ENCODE results near the gene GNAI1. TPM values are rescaled to one million over a fixed set of nuclear protein-coding genes. Genes with fewer than 3 reads are reported as not detected.

Gene GNAI1
- total and polyA plus RNA-seq, 5 donors from 2014 or later: 0.27 to 1.6 (median 1.1) TPM; not detected in 1

DNA sequence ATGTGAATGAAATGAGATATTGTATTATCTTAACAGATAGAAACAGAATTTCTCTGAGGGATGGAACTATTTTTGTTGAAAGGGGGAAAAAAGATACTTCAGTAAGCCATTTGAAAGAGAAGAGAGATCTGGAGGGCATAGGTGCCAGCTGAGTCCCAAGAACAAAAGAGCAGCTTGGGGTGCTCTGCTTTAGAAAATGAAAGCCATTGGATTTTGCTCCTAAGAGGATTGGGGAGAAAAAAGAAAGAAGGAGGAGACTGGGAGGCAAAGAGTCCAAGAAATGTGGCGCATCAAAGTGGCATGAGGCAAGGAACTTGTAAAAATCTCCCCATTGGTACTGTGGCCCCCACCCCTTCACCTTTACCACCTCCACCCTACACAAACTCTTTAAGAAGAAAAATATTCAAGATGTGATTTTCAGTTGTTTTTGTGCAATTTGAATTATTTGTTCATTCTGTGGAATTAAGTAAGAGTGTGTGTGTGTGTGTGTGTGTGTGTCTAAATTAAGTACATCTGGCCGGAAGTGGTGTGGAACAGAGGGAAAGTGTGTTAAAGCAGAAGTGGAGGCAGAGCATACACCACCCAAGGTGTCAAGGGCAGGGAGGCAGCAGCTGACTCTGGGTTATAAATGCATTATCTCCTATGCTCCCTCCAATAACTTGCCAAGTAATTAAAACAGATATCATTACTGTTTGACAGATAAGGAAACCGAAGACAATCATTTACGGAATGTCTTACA is 9.9 kb upstream of the GNAI1 start:
- H3K9me3 ChIP-seq (ENCODE audit: control insufficient read depth in 2 of 2, low read length in 2 of 2): no peaks in the 10 kb centered on the region
- H3K9me3 Mint-ChIP-seq: peaks cover 0 to 10% (median 1%) of the 10 kb centered on the region in 7 donors
- no peak overlapping the region for H3K27ac ChIP-seq (ENCODE audit: insufficient read depth, low read length, poor library complexity, severe bottlenecking)
- H3K27me3 Mint-ChIP-seq: peaks cover 5% of the 10 kb centered on the region
- no peak overlapping the region for H3K4me3 Mint-ChIP-seq
- H3K36me3 ChIP-seq (ENCODE audit: control insufficient read depth, insufficient read depth, low read length): no peaks in the 10 kb centered on the region
- no peaks in the 10 kb centered on the region for H3K36me3 Mint-ChIP-seq
- no peaks in the 10 kb centered on the region for H3K4me1 ChIP-seq (ENCODE audit: control insufficient read depth, insufficient read depth, low read length, poor library complexity, severe bottlenecking)
- H3K27me3 ChIP-seq (ENCODE audit: control insufficient read depth, insufficient read depth, low read length): no peaks in the 10 kb centered on the region
- no peaks in the 10 kb centered on the region for H3K4me1 Mint-ChIP-seq
- H3K27ac Mint-ChIP-seq: no peak overlapping the region
- no peak overlapping the region for H3K4me3 ChIP-seq (ENCODE audit: low read depth, low read length)
- ATAC-seq (ENCODE audit: low read depth in 2 of 2) (no peak), DNase-seq (no peak)

DNA sequence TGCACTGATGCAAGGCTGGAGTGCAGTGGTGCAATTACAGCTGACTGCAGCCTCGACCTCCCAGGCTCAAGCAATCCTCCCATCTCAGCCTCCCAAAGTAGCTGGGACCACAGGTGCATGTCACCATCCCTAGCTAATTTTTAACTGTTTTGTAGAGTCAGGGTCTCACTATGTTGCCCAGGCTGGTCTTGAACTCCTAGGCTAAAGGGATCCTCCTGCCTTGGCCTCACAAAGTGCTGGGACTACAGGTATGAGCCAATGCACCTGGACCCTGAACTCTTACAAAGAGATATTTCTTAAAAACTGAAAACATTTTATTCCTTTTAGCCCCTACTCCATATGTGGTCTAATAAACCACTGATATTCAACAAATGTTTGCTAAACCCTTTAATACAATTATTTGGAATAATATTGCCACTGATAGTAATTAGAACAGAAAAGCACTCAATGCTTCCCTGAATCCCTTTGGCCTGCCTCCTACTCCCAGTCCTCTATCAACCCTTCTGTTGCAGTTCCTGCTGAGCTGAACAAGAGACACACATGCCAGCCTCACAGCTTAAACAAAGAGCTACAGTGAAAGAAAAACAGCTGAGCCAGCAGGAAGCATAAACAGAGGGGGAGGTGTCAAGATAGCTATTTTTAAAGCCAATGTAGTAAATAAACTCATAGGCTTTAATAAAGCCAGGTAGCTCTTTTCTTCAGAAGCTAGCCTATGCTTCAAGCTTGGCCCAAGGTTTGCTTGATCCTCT is 7.0 kb upstream of the GNAI1 start:
- Histone ChIP-seq H3K36me3 (ENCODE audit: control insufficient read depth, insufficient read depth, low read length) (no peaks in the 10 kb centered on the region), H3K9me3 (ENCODE audit: control insufficient read depth in 2 of 2, low read length in 2 of 2) (no peaks in the 10 kb centered on the region), H3K27me3 (ENCODE audit: control insufficient read depth, insufficient read depth, low read length) (no peaks in the 10 kb centered on the region), H3K4me3 (ENCODE audit: low read depth, low read length) (no peak overlapping the region), H3K27ac (ENCODE audit: insufficient read depth, low read length, poor library complexity, severe bottlenecking) (no peak overlapping the region), H3K4me1 (ENCODE audit: control insufficient read depth, insufficient read depth, low read length, poor library complexity, severe bottlenecking) (no peaks in the 10 kb centered on the region)
- Mint-ChIP-seq H3K9me3 (peaks cover 0 to 10% (median 2%) of the 10 kb centered on the region in 7 donors), H3K4me3 (no peak overlapping the region), H3K4me1 (no peaks in the 10 kb centered on the region), H3K36me3 (no peaks in the 10 kb centered on the region), H3K27me3 (no peaks in the 10 kb centered on the region), H3K27ac (peak overlapping the region in 1 of 3 donors; percentile 76)
- ATAC-seq (ENCODE audit: low read depth in 2 of 2): no peak
- DNase-seq: no peak

DNA sequence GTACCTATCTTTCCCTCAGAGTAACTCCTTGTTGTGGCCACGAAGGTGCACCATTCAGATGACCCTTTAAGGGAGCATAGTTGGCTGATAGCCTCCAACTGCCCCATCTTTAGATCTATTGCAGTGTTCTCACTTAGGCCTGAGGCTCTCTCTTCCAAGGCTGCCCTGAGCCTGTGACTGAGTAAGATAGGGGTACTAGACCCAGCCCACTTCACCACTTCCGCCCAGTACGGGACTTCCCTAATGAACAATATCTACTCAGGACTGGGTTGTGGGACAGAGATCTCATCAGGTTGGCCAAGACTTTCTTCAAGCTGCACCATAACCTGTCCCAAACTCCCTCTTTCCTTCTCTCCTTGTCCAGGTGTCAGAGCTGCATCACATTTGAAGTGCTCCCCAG is 5.7 kb upstream of the GNAI1 start:
- no peak overlapping the region for H3K27ac ChIP-seq (ENCODE audit: insufficient read depth, low read length, poor library complexity, severe bottlenecking)
- H3K9me3 Mint-ChIP-seq: peaks cover 0 to 10% (median 3%) of the 10 kb centered on the region in 7 donors
- no peaks in the 10 kb centered on the region for H3K4me1 ChIP-seq (ENCODE audit: control insufficient read depth, insufficient read depth, low read length, poor library complexity, severe bottlenecking)
- ATAC-seq (ENCODE audit: low read depth in 2 of 2) (no peak), DNase-seq (no peak)
- H3K27ac Mint-ChIP-seq: no peak overlapping the region
- H3K4me3 ChIP-seq (ENCODE audit: low read depth, low read length): no peak overlapping the region
- peaks cover 4% of the 10 kb centered on the region for H3K27me3 ChIP-seq (ENCODE audit: control insufficient read depth, insufficient read depth, low read length)
- no peaks in the 10 kb centered on the region for H3K36me3 ChIP-seq (ENCODE audit: control insufficient read depth, insufficient read depth, low read length)
- no peaks in the 10 kb centered on the region for H3K9me3 ChIP-seq (ENCODE audit: control insufficient read depth in 2 of 2, low read length in 2 of 2)
- H3K4me3 Mint-ChIP-seq: no peak overlapping the region
- H3K27me3 Mint-ChIP-seq: peaks cover 7% of the 10 kb centered on the region
- H3K36me3 Mint-ChIP-seq: no peaks in the 10 kb centered on the region
- peaks cover 0 to 5% (median under 1%) of the 10 kb centered on the region in 4 donors for H3K4me1 Mint-ChIP-seq

DNA sequence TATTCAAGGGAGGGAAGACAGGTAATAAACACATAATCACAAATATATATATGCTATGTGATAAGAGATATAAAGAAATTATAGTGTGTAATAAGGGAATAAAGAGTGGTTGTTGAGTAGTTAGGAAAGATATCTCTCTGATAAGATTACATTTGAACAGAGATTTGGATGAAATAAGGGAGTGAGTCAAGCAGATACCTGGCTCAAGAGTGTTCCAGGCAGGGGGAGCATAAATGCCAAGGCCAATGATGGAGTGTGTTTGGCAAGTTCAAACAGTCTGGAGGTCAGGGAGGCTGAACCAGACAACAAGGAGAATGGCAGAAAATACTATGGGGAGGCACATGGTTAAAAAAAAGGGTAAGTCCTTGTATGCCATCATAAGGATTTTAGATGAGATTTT is 4.8 kb upstream of the GNAI1 start:
- Mint-ChIP-seq H3K36me3 (no peaks in the 10 kb centered on the region), H3K27me3 (peaks cover 10% of the 10 kb centered on the region), H3K4me1 (peaks cover 0 to 8% (median 2%) of the 10 kb centered on the region in 4 donors), H3K27ac (no peak overlapping the region), H3K4me3 (no peak overlapping the region), H3K9me3 (peaks cover 0 to 9% (median 3%) of the 10 kb centered on the region in 7 donors)
- Histone ChIP-seq H3K4me3 (ENCODE audit: low read depth, low read length) (no peak overlapping the region), H3K36me3 (ENCODE audit: control insufficient read depth, insufficient read depth, low read length) (no peaks in the 10 kb centered on the region), H3K4me1 (ENCODE audit: control insufficient read depth, insufficient read depth, low read length, poor library complexity, severe bottlenecking) (no peaks in the 10 kb centered on the region), H3K27ac (ENCODE audit: insufficient read depth, low read length, poor library complexity, severe bottlenecking) (no peak overlapping the region), H3K9me3 (ENCODE audit: control insufficient read depth in 2 of 2, low read length in 2 of 2) (no peaks in the 10 kb centered on the region), H3K27me3 (ENCODE audit: control insufficient read depth, insufficient read depth, low read length) (peaks cover 4% of the 10 kb centered on the region)
- DNase-seq (no peak), ATAC-seq (ENCODE audit: low read depth in 2 of 2) (no peak)

DNA sequence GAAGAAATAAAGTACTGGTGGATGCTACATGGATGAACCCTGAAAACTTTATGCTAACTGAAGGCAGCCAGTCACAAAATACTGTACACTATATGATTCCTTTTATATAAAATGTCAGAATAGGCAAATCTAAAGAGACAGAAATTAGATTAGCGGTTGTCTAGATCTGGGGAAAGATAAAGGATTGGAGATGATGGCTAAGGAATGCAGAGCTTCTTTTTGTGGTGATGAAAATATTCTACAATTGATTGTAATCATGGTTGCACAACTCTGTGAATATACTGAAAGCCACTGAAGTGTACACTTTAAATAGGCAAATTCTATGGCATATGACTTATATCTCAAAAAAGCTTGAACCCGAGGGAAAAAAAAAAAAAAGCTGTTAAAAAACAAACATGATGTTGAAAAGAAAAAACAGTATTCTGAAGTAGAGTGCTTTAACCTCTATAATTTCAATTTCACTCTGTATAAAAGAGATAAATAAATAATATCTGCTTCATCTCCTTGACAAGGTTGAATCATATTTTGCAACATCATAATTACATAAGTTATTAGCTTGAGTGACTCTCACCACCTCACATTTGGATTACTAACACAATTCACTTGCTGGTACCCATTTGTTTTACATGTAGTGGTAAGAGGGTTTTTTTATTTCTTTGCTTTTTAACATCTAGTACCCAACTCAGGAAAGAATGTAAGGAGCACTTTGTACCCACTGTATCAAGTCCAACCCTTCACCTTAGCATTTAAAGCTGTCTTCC is 2.8 kb upstream of the GNAI1 start:
- DNase-seq (no peak), ATAC-seq (ENCODE audit: low read depth in 2 of 2) (no peak)
- Histone ChIP-seq H3K36me3 (ENCODE audit: control insufficient read depth, insufficient read depth, low read length) (no peaks in the 10 kb centered on the region), H3K4me3 (ENCODE audit: low read depth, low read length) (no peak overlapping the region), H3K4me1 (ENCODE audit: control insufficient read depth, insufficient read depth, low read length, poor library complexity, severe bottlenecking) (no peaks in the 10 kb centered on the region), H3K9me3 (ENCODE audit: control insufficient read depth in 2 of 2, low read length in 2 of 2) (no peaks in the 10 kb centered on the region), H3K27me3 (ENCODE audit: control insufficient read depth, insufficient read depth, low read length) (peaks cover 4% of the 10 kb centered on the region), H3K27ac (ENCODE audit: insufficient read depth, low read length, poor library complexity, severe bottlenecking) (no peak overlapping the region)
- Mint-ChIP-seq H3K27me3 (peaks cover 19% of the 10 kb centered on the region), H3K4me1 (peaks cover 3 to 19% (median 8%) of the 10 kb centered on the region in 4 donors), H3K4me3 (no peak overlapping the region), H3K27ac (no peak overlapping the region), H3K9me3 (peaks cover 0 to 5% (median 1%) of the 10 kb centered on the region in 7 donors), H3K36me3 (peaks cover 5% of the 10 kb centered on the region)

DNA sequence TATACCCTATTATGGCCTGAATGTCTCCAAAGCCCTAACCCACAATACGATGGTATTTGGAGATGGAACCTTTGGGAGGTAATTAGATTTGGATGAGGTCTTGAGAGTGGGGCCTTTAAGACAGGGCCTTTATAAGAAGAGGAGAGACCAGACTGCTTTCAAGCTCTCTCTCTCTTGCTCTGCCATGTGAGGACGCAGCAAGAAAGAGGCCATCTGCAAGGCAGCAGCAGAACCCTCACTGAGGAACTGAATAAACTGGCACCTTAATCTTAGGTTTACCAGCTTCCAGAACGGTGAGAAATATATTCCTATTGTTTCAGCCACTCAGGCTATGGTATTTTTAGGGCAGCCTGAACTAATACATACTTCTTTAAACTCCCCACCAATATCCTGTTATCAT is 2.0 kb upstream of the GNAI1 start:
- H3K27ac Mint-ChIP-seq: no peak overlapping the region
- no peak overlapping the region for H3K4me3 Mint-ChIP-seq
- peaks cover 0 to 4% (median under 1%) of the 10 kb centered on the region in 7 donors for H3K9me3 Mint-ChIP-seq
- peaks cover 5% of the 10 kb centered on the region for H3K36me3 Mint-ChIP-seq
- Histone ChIP-seq H3K4me3 (ENCODE audit: low read depth, low read length) (no peak overlapping the region), H3K9me3 (ENCODE audit: control insufficient read depth in 2 of 2, low read length in 2 of 2) (no peaks in the 10 kb centered on the region), H3K36me3 (ENCODE audit: control insufficient read depth, insufficient read depth, low read length) (no peaks in the 10 kb centered on the region), H3K27me3 (ENCODE audit: control insufficient read depth, insufficient read depth, low read length) (peaks cover 4% of the 10 kb centered on the region), H3K4me1 (ENCODE audit: control insufficient read depth, insufficient read depth, low read length, poor library complexity, severe bottlenecking) (no peaks in the 10 kb centered on the region), H3K27ac (ENCODE audit: insufficient read depth, low read length, poor library complexity, severe bottlenecking) (no peak overlapping the region)
- ATAC-seq (ENCODE audit: low read depth in 2 of 2): no peak
- DNase-seq: no peak
- peaks cover 3 to 20% (median 9%) of the 10 kb centered on the region in 4 donors for H3K4me1 Mint-ChIP-seq
- peaks cover 23% of the 10 kb centered on the region for H3K27me3 Mint-ChIP-seq

DNA sequence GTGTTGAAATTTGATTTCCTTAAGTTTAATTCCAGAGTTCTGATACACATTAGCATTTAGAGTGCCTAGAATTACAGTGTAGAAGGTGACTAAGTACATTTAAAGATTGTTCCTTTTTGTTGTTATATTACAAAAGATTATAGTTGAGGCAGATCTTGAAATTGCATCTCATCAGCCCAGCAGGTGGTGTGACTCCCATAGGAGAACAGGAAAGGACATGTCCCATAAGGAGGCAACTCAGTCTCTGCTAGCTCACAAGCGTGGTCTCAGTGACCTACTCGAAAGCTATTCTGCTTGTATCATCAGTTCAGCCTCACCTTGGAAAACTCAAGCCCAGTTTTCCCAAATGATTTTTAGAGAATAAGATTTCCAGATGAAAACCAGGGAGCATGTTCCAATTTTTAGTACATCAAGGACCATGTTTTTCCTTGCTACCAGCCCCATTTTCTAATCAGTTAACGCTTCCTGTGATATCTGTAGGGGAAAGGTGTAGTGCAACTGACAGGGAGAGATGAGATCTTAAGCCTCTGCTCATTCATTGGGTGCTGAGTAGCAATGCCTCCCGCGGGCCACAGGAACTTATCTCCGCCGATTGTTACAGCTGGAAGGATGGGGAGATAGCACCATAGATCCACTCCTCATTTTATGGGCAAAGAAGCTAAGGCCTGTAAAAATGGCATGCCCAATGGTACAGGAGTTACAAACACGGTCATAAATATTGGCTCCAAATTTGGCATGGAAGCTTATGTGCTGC is 1.1 kb upstream of the GNAI1 start:
- Mint-ChIP-seq H3K27ac (no peak overlapping the region), H3K4me3 (peak overlapping the region in 2 of 4 donors; percentile 68 to 79), H3K9me3 (peaks cover 0 to 4% (median 1%) of the 10 kb centered on the region in 7 donors), H3K4me1 (peaks cover 3 to 20% (median 9%) of the 10 kb centered on the region in 4 donors), H3K27me3 (peaks cover 26% of the 10 kb centered on the region), H3K36me3 (peaks cover 5% of the 10 kb centered on the region)
- H3K9me3 ChIP-seq (ENCODE audit: control insufficient read depth in 2 of 2, low read length in 2 of 2): no peaks in the 10 kb centered on the region
- no peaks in the 10 kb centered on the region for H3K4me1 ChIP-seq (ENCODE audit: control insufficient read depth, insufficient read depth, low read length, poor library complexity, severe bottlenecking)
- no peak overlapping the region for H3K4me3 ChIP-seq (ENCODE audit: low read depth, low read length)
- H3K27ac ChIP-seq (ENCODE audit: insufficient read depth, low read length, poor library complexity, severe bottlenecking): no peak overlapping the region
- ATAC-seq (ENCODE audit: low read depth in 2 of 2) (no peak), DNase-seq (no peak)
- peaks cover 4% of the 10 kb centered on the region for H3K27me3 ChIP-seq (ENCODE audit: control insufficient read depth, insufficient read depth, low read length)
- no peaks in the 10 kb centered on the region for H3K36me3 ChIP-seq (ENCODE audit: control insufficient read depth, insufficient read depth, low read length)
